NCI-H2196 treated with DMSO at 0.1 percent for 48 hours (cell line): ENCODE results near the gene SCYL1.

Experiments
- DNase-seq: peaks from one replicate; lab custom pipeline; 2025; ENCODE audit not compliant: unreplicated experiment; lab: John Stamatoyannopoulos, UW

SCYL1 gene

DNA sequence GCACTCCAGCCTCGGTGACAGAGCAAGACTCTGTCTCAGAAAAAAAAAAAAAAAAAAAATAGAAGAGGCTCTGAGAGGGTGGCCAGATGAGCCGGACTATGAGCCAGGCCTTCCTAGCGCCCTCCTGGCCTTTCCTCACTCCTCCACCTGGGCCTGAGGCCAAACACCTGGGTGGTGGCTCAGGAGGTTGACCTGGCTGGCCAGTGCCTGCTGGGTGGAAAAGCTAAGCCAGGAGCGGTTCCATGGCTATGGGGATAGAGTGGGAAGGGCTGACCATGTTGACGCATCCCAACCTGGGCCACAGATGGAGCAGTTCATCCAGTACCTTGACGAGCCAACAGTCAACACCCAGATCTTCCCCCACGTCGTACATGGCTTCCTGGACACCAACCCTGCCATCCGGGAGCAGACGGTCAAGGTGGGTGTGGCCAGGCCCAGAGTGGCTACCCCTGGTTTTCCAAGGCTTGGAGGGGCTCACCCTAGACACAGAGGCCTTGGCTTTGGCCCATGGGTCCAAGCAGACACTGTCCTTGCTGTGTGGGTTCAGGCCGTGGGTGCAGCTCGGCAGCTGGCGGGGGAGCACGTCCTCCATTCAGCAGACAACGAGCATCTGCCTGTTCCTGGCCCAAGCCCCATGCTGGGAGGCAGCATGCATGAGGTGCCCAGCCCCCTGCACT, 7.6 kb downstream of the SCYL1 start:
- no peak for DNase-seq

DNA sequence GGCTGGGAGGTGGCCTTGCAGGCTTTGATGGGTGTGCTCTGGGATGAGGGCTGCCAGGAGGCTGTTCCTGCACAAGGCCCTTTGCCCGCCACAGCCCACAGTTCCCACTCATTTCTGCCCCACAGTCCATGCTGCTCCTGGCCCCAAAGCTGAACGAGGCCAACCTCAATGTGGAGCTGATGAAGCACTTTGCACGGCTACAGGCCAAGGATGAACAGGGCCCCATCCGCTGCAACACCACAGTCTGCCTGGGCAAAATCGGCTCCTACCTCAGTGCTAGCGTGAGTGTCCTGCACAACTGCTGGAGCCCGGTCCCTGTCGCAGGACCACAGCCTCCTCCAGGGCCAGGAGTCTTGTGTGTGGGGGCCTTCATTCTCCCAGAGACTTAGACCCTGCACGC, 10.2 kb downstream of the SCYL1 start:
- no peak for DNase-seq

DNA sequence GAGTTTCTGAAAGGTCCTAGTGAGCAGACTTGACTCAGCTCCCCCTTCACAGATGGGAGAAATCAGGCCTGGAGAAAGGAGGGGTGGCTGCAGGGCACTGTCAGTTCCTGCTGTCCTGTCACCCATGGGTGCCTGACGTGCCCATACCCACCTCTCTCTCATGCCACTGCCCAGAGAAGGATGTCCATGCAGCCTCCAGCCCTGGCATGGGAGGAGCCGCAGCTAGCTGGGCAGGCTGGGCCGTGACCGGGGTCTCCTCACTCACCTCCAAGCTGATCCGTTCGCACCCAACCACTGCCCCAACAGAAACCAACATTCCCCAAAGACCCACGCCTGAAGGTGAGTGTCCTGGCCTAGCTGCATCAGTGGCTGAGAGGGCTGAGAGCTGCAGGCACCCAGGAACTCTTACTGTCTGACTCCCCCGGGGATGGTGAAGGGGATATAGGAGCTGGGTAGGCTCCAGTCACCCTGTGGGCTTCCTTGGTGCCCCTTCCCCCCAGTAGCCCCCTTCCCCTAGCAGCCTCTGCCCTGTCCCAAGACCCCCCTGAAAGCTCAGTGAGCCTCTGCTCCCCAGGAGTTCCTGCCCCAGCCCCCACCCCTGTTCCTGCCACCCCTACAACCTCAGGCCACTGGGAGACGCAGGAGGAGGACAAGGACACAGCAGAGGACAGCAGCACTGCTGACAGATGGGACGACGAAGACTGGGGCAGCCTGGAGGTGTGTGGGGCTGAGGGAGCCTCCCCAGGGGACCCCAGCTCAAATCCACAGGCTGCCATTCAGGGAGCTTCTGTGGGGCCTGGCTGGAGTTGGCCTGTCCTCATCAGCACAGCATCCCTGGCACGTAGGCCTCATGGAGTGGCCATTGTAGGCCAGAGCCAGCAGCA, 11.8 kb downstream of the SCYL1 start:
- no peak for DNase-seq

DNA sequence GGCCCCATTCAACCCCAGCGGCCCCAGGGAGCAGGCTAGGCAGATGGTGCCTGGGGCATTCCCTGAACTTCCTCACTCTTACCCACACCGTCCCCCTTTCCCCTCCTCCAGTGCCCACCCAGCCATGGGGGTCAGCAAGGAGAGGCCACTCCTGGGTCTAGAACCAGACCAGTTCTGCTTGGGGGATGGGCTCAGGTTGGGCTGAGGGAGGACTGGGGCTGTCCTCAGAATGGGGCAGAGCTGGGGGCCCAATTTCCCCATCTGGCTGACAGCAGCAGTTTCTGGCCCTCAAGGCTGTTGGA, 12.4 kb downstream of the SCYL1 start:
- no peak for DNase-seq

DNA sequence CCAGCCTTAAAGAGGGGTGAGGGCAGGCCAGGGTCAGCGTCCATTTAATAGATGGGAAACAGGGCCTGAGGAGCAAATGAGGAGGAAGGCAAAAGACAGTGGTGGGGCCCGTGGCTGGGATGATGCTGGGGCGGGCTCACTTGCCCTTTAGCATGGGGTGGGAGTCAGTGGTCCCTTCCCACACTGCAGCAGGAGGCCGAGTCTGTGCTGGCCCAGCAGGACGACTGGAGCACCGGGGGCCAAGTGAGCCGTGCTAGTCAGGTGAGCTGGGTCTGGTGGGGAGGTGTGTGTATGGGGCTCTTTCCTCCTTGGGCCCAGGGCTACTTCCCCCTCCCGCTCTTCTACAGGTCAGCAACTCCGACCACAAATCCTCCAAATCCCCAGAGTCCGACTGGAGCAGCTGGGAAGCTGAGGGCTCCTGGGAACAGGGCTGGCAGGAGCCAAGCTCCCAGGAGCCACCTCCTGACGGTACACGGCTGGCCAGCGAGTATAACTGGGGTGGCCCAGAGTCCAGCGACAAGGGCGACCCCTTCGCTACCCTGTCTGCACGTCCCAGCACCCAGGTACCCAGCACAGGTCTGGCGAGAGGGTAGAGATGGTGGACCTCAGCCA, 12.8 kb downstream of the SCYL1 start:
- DNase-seq = no peak

DNA sequence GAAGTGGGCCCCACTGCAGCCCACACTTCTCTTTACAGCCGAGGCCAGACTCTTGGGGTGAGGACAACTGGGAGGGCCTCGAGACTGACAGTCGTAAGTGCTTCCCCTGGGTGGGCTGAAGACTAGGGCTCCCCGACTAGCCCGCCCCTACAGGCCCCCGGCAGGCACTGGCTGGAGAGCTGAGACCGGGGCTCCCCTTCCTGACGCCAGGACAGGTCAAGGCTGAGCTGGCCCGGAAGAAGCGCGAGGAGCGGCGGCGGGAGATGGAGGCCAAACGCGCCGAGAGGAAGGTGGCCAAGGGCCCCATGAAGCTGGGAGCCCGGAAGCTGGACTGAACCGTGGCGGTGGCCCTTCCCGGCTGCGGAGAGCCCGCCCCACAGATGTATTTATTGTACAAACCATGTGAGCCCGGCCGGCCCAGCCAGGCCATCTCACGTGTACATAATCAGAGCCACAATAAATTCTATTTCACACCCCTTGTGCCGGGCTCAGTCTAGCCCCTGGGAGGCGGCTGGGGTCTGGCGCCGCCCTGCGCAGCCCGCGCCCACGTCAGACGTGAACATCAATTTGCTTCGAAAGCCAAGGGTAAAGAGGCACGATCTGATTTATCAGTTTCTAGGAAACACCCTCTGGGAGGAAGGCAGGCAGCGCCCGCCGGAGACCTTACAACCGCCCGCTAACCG, 13.5 kb downstream of the SCYL1 start:
- no peak for DNase-seq

DNA sequence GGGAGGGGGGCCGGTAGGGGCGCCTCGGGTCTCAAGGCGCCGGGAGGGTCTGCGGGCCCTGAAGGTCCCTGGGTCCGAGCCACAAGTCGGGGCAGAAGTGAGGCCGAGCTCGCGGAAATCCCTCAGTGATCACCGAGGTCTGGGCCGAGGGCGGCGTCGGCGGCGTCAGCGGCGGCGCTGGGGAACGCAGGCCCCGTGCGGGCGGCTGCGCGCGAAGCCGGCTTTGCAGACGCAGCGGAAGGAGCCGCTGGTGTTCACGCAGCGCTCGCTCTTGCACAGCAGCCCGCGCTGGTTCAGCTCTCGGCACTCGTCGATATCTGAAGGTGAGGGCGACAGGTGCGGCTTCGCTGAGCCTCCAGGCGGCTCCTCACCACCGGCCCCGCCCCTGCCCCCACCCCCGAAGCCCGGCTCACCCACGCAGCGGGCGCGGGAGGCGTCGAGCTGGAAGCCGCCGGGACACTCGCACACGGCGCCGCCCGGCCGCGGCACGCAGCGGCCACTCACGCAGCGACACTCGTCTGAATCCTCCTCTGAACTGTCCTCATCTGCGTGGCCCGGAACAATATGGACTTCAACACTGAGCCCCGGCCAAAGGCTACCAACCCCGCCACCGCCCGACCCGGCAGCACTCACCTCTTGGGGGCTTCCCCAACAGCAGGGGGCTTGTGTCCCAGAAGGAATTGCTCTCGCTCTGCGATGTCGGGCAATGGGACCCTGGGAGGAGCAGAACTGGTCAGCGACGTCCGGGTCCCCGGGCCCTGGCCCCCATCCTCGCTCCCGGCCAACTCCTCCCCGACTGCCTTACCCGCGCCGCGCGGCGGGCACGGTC, 14.2 kb downstream of the SCYL1 start:
- DNase-seq = no peak

DNA sequence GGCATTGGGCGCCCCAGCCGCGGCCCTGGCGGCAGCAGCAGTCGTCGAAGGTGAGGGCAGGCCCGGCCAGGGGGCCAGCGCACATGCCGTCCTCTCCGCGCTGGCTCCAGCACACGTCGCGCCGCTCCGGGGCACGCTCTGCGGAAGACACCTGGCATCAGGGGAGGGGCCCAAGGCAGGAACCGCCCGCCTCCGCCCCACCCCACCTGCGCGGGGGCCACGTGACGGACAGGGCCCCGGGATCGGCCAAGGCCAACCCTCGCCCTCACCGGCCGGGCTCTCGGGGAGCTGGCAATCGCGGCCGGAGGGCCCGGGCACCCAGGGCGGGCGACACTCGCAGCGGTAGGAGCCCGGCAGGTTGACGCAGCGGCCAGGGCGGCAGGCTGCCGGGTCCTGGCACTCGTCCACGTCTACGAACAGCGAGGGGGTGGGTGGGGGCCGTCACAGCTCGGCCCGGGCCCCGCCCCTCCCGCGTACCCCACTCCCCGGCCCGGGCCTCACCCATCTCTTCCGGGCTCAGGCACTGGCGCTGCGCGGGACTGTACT, 14.9 kb downstream of the SCYL1 start:
- DNase-seq = no peak

DNA sequence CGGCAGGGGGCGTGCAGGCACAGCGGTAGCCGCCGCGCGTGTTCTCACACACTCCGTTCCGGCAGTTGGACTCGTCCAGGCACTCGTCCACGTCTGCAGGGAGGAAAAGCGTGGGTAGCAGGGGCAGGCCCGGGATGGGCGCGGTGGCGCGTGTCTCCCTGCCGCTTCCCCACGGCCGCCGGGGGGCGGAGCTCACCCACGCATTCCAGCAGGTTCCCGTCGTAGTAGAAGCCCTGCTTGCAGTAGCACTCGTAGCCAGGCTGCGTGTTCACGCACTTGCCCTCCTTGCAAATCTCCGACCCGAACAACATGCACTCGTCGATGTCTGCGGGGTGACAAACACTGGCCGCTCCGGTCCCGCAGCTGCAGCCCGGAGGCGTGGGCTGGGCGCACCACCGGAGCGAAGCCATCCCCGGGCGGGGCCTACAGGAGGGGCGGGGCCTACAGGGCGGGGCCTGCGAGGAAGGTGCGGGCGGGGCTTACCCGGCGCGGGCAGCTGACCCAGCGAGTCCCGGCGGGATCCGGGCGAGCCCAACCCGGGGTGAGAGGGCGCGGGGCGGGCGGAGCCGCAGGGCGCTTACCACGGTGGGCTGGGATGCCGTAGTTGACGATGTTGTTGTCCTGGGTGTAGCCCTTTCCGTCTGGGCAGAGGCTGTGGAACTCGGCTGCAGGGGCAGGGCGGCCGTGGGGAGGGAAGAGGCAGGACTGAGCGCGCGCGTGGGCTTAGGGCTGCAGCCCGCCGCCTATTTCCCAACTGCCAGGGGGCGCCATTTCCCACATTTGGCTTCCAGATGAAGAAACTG, 15.6 kb downstream of the SCYL1 start:
- DNase-seq = peak; percentile 79

DNA sequence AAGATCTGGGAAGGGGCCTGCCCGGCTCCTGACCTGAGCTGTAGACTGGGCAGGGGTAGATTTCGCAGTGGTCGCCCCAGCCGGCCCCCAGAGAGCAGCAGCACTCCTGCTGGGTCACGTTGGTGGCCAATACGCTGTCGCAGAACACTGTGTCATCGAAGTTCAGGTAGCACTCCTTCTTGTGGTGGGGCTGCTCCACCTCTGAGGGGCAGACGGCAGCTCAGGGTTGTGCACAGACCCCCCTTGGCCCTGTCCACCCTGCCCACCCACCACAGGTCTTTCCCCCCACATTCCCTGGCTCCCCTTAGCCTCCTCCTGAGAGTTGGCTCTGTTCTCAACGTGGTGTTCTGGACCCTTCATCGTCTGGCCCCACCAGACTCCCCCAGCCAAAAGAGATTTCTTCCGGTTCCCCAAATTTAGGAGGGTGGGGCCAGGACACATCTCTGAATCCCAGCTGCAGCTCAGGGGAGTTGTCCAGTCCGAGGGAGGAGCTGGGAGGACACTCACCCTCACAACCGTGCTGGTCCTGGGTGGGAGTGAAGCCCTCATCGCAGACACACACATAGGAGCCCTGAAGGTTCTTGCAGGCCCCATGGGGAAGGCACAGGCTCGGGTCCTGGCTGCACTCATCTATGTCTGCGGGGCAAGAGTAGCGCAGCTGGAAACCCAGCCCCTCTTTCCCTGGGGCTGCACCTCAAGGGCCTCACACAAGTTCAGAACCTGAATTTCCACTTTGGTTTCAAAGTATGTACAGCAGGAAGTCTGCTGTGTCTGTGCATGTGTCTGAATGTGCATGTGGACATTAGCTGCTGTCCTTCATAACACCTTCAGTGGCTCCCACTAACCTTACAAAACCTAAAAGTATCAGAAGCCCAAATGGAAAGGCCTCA, 16.5 kb downstream of the SCYL1 start:
- no peak for DNase-seq

DNA sequence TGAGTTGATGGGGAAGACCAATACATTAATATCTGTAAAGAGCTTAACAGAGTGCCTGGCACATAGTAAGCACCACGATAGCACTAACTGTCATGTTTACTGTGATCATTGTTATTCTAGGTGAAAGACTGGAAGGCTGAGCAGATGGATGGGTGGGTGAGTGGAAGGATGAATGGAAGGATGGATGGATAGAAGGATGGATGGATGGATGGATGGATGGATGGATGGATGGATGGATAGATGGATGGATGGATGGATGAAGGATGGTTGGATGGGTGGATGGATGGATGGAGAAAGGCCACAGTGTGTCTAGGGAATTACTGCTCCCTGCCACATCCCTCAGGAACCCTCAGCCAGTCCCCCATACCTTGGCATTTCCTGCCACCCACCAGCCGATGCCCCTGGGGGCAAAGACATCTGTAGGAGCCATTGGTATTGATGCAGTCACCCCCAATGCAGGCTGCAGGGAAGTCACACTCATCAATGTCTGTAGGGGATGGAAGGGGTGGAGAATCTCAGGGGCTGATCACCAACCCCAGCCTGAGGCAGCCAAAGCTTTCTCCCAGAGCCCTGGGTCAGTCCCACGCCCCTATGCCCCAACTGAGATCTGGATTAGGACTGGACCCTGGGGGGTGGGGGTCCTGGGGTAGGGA, 18.0 kb downstream of the SCYL1 start:
- DNase-seq = no peak

DNA sequence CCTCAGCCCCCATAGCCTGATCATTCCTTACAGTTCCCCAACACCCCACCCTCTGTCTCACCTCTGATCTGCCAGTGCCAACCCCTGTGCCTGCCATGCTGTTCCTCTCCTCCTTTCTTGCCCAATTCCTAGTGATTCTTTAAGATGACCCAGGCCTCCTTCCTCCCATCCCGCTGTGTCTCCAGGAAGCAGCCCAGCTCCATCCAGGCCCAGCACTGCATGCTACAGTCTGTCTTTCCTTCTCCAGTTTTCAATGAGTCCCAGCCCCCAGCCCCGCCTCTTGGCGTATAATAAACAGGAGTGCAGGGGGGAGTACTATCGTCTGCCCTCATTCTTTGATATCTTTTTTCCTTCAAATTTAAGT, 21.0 kb downstream of the SCYL1 start:
- DNase-seq = no peak

DNA sequence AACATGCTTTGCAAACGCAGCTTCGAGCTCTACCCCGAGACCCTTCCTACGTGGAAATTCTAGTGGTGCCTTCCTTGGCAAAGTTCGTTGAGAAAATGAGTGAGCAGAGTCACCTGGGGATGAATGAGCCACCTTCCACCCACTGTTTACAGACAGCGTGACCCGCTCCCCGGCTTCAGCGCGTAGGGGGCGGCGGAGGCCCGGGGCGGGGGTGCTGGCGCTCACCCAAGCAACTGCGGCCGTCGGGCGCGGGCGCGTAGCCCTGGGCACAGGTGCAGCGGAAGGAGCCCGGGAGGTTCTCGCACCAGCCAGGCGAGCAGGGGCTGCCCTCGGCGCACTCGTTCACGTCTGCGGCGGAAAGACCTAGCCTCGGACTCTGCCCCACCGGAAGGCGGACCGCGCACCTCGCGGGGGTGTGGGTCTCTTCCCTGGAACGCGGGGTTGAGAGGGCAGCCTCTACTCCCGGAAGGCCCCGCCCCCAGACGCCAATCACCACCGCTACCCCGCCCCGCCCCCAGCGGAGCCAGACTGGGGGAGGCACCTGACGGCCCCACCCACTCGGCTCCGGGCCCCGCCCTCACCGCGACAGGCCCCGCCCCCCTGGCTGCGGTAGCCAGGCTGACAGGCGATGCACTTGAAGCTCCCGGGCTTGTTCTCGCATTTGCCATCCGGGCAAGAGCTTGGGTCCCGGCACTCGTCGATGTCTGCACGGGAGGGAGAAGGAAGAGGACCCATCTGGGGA, 21.5 kb downstream of the SCYL1 start:
- DNase-seq = peak; percentile 87

DNA sequence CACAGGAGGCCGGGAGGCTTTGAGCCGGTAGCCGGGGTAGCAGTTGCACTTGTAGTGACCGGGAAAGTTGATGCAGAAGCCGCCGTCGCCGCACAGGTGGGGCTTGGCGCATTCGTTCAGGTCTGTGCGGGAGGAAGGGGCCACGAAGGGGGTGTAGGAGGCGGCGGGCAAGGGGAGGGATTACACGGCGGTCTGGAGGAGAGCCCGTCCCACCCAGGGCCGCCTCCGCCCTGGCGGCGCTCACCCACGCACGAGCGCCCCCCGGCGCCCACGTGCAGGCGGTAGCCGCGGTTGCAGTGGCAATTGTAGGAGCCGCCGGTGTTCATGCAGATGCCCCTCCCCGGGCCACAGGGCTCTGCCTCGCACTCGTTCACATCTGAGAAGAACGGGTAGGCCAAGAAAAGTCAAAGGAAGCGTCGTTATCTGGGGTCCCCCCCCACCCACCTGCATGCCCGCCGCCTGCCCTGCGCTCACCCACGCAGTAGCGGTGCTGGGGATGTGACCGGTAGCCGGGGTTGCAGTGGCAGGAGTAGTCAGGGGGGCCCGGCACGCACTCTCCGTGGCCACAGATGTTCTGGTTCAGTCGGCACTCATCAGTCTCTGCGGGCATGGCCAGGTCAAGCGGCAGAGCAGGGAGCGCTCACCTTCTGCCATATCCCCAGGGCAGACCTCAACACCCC, 22.7 kb downstream of the SCYL1 start:
- no peak for DNase-seq

DNA sequence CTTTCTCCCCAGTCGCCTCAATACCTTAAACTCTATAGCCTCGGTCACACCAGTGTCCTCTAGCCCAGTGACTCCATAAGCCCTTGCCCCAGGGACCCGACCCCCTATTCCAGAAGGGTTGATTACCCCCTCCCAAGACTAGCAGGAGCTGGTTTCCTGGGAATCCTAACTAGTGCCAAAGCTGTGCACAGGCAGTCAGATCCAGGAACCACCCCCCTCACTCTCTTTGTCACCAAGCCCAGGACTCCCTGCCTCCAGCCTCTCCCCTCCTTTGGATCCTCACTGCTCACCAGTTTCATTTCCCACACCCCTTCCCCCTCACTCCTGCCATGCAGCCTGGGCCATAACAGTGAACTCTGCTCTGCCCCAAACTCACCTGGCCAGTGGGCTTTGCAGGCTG, 23.5 kb downstream of the SCYL1 start:
- no peak for DNase-seq

DNA sequence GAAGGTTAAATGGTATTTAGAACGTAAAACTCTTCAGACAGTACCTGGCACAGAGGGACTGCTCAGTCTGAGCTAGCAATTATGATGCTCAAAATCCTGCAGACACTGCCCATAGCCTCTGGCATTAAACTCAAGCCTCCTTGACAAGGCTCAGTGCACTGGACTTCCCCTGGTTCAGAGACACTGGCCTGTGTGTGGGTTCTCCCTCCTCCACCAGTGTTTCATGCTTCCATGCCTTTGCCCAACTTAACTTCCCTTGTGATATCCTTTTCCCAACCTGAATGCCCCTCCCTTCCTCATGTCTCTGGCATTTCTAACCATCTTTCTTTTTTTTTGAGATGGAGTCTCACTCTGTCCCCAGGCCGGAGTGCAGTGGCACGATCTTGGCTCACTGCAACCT, 24.2 kb downstream of the SCYL1 start:
- no peak for DNase-seq
